NCI-H446 (cell line): ENCODE data around the gene PPARG.

Source experiments
- DNase-seq, 2 experiments: peaks; one replicate each; lab custom pipeline; 2025; lab: John Stamatoyannopoulos, UW

PPARG gene

DNA sequence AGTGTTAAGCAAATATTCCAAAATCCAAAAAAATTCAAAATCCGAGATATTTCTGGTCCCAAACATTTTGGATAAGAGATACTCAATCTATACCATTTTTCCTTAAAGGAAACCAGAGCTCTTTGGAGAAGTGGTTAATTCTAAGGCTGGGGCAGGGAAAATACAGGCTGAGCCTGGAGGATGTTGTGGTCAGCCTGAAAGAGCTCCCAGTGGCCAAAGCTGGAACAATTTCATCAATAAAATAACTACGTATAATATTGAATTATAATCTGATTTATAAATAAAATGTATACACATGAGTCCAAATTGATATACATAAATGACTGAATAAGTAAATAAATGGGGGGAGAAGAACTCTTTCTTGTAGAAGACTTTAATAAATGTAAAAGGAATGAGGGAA lies 24.6 kb downstream of the PPARG start:
- no peak for DNase-seq

DNA sequence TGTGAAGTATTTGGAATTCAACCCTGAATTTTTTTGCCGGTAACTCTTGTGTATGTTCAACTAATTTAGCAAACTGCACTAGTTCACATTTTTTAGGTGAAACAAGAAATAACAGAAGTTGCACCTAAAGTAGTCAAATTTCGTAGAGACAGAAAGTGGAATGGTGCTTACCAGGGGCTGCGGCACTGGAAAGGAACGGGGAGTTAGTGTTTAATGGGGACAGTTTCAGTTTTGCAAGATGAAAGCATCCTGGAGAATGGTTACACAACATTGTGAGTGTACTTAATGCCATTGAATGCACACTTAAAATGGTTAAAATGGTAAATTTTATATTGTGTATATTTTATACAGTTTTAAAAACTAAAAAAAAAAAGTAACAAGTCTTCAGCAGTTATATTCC lies 27.4 kb downstream of the PPARG start:
- no peak for DNase-seq

DNA sequence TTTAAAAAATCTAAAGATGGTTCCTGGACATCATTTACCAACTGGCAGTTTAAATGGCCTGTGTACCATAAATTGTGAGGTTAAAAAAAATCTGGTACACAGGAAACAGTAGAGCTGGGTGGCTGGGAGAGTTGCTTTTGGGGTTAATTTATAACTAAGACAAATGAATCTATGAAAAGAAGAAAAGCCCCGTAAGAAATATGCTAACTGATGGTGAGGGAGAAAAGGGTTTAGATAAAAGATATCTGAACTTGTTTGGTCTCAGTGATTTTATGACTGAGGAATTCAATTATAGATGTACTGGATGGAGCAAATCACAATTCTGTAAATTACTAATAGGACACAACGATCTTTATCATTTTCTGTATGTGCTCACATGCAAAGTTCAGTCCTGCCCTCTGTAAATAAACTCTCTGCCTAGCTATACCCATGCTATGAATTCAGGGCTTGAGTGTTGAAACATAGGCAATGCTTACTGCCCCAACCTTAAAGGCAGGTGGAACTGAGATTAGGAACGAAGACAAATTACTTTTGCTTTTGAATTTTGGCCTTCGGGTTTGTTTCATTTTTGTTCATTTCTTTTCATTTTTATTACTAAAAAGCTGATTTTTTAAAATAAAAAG lies 28.0 kb downstream of the PPARG start:
- no peak for DNase-seq

DNA sequence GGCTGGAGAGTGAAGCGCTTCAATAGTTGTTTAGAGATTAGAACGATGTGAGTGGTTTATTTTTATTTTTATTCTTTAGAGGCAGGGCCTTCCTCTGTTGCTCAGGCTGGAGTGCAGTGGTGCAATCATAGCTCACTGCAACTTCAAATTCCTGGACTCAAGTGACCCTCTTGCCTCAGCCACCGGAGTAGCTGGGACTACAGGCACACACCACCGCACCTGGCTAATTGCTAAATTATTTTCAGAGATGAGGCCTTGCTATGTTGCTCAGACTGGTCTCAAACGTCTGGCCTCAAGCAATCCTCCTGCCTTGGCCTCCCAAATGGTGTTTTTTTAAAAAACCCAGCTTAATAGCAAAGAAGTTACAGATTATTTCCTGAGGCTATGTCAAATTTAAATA lies 29.0 kb downstream of the PPARG start:
- DNase-seq: no peak

DNA sequence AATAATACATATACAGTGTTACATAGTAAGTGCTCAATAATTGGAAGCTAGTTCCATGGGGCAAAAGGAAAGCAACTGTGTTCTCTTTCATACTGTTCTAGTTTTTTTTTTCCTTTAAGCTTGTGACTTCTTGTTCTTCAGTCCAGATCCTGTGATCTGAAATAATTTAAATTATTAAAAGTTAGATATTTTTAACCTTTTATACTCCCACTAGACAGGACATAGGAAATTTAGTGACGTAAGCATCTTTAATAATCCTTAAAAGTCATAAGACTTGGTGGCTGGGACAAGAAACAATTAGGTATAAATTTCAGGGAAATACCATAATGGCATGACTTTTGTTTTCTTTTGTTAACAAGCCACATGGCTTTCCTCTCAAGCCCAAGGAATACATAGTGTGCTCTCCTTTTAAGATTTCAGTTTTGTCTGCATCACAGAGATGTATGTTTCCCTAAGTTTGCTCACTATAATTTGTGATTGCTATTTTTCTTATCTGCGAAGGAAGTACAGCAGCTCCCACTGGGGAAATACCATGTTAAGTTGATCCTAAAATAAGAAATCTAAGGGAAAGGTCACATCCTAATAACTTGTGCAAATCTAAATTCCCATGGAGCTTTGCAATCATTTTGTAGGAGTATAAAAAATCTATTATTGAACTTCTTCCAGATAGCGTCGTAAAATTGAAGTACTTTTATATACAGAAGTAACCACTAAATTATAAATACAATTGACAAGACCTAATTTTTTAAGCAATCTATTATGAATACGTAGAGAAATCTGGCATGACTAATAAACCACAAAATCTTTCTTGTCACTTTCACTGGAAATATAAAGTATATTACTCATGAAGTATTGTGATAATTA lies 30.1 kb downstream of the PPARG start:
- no peak for DNase-seq

DNA sequence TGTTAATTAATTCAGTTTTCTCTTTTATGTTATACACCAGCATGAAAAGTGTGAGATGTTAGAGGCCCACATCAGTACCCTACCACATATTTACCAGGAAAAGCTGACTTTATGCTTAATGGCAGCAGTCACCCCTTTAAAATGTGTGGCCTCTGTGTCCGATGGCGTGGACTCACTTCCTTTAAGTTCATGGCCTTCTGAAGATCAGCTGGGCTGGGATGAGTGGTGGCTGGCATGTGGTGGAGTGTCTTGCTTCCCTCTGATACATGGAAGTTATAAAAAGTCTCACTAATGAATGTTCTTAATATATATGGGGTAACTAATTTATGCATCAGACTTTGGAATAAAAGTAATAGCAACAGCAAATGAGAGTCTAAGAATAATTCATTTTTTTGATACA lies 32.1 kb downstream of the PPARG start:
- DNase-seq: no peak

DNA sequence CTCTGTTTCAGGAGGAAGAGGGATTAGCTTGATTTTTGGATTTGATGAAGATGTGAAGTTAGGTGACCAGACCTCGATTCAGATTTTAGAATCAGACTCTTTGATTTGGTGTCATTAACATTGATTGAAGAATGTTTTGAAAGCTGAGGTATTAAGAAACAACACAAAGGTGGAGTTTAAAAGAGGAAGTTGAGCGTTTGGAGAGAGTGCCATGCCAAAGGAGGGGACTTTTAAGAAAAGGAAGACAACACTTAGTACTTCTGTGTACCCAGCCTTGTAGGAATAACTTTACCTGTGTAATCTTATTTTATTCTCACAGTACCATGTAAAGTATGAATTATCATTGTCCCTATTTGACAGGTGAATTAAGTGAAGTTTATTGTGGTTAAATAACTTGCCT lies 34.4 kb downstream of the PPARG start:
- no peak for DNase-seq

DNA sequence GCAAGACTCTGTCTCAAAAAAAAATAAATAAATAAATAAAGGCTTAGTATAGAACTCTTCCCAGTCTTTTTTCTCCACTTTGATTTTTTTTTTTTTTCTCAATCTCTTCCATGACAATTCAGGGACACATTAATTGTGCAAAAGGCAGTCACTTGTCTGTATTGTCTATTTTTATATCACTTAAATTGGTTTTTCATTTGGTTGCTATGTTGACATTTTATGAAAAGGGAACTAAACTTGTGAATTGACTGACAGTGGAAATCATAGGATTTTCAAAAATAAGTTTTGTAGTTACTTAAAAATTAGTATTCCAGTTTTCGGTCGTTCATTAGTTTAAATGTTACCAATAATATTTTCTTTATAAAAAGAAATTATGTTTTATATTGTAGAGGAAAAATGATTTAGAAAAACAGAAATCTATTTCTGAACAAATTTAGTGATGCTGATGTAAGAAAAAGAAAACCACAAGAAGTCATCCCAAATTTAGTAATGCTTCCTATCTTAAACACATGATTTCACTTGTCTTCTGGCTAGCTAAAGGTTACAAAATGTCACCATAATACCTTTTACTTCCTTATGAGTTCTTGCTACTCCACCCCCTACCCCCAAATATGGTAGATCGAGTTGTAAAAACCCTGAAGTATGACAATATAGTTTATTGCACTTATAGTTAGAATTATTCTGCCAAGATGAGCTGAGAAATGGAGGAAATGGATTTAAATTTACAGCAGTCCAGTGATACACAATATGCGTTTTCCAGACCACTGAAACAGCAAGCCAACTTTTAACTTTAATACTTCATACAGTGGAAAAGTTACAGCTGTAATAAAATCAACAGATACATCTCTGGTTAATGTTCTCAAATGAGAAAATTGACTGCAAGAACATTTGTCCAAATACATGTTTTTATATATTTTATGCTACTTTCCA lies 37.0 kb downstream of the PPARG start:
- no peak for DNase-seq

DNA sequence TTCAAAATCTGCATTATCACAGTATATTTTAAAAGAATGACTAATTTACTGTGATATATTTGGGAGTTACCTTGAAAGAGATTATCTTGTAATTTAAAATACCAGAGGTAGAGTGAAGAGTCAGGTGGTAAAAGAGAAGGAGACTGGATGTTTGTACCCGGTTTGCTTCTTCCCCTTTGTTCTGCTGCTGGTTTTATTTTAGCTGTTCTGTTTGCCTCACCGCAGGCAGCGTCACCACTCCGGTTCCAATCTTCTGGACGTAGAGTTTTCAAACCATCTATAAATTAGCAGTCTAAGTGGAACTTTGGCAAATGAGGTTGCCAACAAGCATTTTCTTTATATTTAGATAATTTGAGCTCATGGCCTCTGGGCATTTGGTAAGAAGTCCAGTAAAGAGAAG lies 38.2 kb downstream of the PPARG start:
- DNase-seq: no peak

DNA sequence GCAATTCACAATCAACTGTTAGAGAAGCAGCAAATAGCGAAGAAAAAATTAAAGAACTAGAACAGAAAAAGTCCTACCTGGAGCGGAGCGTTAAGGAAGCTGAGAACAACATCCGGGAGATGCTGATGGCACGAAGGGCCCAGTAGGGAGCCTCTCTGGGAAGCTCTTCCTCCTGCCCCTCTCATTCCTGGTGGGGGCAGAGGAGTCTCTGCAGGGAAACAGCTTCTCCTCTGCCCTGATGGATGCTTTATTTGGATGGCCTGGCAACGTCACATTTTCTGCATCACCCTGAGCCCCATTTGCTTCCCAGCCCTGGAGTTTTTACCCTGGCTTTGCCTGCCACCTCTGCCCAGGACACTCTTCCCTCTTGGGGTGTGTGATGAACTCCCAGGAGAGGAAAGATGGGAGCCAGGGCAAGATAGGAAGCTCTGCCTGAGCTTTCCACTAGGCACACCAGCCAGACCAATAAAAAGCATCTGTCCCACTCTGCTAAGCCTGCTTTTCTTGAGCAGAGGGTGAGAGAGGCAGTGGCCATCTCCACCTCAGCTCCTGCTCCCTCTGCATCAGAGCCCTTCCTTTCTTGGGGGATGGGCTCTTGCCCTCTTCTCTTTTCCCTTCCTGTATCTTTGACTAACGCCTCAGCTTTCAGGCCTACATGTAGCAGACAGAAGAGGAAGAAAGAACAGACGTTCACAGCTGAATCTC lies 39.4 kb downstream of the PPARG start:
- no peak for DNase-seq

DNA sequence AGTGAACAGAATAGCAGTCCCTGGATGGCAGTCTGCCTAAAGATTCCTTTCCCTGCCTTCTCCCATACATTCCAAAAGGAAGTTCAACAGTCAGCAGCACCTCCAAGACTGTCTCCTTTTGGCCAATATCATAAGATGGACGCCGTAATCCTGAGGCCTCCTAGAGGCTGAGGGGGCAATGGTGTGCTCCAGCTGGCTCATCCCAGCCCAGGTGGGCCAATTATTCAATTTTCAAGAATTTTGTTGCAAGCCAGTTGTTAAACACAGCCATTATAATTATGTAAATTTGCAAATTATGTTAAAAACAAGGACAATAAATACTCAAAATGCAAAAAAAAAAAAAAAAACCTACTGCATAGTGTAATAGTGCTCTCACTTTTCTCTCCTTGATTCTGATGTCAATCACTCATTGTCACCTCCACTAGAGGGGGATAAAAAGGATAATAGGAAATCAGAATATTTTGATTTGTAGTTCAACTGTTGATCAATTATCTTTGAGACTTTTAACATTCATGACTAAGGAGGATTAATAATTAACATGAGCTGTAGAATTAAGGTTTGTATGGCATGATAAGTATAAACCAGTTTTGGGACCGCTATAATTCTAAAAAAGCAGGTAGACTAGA lies 40.1 kb downstream of the PPARG start:
- no peak for DNase-seq

DNA sequence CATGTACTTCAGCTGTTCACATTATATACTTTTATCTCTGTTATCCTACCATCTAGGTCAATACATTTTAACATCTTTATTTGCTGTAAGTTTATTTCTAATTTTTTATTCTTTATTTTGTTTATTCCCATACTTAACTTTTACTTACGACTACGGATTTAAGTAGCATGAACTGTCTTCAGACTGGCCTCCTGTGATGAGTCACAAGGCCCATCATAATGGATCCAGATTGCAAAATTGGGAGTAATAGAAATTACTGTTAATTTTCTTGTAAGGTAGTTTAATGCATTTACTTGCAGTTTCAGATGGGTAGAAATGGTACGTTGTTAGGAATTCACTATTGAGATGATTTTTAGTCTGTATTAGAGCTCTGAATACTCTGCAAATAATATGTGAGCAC lies 45.9 kb downstream of the PPARG start:
- no peak for DNase-seq

DNA sequence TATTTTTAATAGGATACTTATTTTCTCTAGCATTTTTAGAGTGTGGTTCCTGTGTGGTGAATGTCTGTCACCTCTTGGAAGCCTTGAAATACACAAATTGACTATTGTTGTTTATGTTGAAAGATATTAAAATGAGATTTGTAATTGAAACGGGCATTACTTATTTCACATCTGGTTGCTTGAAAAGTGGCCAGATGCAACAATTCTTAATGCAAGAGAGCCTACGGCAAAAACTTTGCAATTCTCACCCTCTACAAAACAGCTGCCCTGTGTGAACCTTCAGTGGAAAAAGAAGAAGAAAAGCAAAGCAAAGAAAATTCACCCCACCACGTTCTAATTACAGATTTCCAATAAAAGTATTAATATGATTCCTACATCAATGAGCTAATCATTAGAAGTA lies 46.6 kb downstream of the PPARG start:
- DNase-seq: no peak

DNA sequence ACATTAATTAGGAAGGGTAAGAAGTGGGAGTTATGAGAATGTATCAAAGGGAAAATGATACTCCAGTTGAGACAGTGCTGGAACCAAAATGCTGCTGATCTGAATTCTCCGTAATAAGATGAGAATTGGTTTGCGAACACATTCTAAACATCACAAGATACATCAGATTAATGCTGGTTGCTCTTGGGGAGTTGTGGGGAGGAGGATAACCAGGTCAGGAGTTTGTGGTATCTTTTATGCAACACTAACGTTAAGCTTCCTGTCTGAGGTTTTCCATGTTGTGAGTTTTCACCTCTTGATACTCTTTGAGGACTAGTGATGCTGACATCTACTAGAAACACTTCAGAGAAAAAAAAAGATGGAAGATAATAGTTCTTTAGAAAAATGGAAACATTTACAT lies 47.2 kb downstream of the PPARG start:
- DNase-seq: no peak

DNA sequence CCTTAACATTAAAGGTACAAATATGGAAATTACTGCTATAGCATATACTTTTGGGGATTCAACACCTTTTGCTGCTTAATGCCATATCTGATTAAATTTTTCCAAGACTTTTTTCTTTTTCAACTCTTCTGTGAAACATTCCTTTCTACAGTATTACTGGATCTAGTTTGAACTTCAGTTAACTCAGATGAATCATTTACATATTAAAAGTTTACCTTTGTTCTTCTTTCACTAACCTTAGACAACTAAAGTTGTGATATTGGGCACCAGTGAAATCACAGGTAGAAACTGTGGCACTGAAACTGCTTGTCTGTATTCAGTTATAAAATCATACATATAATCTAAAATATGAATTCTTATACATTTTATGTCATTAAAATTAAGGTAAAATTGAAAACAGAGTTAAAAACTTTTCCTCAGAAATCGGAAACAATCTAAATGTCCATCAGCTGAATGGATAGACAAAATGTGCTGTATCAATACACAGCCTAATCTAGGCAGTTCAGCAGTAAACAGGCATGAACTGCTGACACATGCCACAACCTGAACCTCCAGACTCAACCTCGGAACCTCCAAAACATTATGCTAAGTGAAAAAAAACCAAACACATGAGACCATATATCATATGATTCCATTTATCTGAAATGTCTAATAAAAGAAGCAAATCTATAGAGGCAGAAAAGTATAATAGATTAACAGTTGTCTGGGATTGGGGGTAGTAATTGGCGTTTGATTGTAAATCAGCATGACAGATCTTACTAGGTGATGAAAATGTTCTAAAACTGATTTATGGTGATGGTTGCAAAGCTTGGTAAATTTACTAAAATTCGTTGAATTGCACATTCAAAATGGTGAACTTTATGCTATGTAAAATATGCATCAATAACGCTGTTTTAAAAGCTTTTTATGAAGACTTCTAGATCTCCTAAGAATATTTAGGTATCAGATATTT lies 50.0 kb downstream of the PPARG start:
- no peak for DNase-seq

DNA sequence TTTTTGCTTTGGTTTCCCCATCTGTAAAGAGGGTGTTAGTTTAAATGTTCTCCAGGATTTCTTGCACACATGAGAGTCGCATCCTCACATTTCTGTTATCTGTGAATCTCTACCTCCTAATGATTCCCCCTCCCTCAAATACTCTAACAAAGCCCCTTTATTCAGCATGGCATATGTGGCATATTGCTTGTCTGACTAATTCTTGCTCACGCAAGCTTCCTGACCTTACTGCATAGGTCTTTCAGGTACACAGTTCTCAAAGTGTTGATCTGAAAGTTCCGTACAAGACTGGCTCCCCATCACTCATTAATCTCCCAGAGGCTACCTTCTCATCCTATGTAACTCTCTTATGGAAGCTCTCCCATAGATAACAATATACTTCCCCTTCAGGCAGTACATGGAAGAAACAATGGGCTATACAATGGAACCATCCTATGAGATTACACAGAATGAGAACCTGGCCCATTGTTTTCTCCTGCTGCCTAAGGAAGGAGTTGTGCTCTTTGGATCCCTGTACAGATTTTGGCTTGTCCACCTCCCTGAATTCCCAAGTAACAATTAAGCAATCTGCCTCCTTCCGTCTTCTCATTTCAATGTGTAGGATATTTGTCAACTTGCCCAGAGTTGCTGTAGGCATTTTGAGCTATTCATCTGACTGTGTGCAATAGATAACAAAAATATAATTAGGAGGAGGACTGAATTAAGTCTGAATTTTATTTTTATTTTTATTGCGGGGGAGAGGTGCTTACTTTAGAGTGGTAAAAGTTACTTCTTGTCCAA lies 51.0 kb downstream of the PPARG start:
- DNase-seq: no peak

DNA sequence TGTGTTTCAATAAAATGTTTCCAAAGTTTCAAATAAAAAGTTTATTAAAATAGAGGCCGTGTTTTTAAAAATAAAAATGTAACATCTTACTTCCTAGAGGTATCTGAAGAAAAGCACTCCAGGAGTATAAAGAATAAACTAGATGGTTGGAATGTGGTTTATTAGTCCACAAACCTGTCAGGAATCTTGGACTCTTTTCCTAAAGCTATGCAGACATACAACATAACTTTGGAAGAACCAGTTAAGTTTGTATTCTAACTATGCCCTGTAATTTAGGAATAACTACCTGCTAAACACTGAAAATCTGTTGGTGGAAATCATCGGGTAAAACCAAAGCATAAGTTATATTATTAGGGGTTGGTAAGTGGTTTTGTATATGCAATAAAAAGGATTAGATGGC lies 51.6 kb downstream of the PPARG start:
- DNase-seq: no peak

DNA sequence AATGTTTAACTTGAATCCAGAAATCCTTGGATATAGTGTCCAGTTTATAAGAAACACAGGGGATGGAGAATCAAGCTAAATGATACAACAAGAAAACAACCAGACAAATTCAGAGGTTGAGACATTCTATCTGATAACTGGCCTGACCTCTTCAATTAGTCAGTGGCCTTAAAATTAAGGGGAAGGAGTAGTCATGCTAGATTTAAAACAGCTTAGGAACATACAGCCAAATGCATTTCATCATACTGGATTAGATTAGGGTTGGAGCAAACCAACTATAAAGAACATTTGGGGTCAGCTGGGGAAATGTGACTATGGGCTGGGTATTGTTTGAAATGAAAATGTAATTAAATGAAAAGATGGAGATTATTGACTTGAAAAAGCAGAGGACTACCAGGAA lies 53.3 kb downstream of the PPARG start:
- DNase-seq: no peak

DNA sequence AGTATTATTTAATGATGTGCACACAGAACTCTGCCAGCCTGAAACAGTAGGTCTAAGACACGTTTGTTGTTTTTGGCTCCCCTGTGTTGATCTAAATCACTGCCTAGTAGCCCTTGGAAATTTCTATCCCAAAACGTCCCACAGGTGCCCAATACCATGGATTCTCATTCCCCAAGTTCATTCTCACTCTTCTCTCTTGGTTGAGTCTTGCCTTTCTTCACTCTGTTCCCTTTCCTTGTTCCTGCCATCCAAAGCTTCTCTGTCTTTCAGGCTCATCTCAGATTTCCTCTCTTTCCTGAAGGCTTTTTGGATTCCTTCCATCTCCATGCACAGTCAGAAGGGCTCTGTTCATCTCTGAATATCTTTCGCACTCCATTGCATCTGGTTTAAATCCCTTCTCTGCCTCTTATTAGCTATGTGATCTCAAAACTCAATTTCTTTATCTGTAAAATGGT lies 54.2 kb downstream of the PPARG start:
- peak in 1 of 2 experiments; percentile 6 for DNase-seq
